Measurements from ENCODE around the gene FBXO45. TPM values are rescaled to one million over a fixed set of nuclear protein-coding genes. Genes with fewer than 3 reads are reported as not detected.

Gene FBXO45
- total and polyA plus RNA-seq, 2 of the 13 experiments (the other 11 are each of a cell fraction or from before 2014, with no cell fraction given): 7.0 to 12.1 TPM

DNA sequence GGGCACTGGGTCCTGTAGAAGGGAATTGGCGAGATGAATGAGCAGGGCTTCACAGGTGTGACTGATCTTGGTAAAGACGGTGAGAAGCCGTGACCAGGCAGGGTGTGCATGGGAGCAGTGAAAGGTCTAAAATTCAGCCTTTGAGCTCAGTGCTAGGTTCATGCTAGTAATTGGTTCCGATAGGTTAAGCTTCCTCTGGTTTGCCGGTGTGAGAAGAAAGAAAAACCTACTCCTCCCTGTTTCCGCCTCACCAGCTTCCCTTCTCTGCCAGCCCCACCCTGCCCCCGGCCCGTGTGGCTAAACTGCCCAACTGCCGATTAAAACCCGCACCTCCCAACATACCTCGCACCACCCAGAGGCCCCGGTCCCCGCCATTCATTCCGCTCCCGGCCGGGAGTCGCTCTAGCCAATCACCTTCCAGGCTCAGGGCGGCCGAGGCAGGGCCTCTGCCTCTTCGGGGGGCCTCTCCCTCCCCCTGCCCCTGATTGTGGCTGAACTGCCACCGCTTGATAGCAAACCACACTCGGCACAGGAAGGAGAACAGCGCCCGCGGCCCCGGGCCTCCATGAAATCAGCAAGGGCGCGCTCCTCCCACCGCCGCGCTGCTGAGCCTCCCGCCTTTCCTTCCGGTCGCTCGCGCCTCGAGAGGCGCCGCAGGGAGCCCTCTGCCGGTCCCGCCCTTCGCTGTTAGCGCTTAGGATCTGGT is 63.7 kb downstream of the FBXO45 start (continued):
- TF ChIP-seq, protein P1, sequence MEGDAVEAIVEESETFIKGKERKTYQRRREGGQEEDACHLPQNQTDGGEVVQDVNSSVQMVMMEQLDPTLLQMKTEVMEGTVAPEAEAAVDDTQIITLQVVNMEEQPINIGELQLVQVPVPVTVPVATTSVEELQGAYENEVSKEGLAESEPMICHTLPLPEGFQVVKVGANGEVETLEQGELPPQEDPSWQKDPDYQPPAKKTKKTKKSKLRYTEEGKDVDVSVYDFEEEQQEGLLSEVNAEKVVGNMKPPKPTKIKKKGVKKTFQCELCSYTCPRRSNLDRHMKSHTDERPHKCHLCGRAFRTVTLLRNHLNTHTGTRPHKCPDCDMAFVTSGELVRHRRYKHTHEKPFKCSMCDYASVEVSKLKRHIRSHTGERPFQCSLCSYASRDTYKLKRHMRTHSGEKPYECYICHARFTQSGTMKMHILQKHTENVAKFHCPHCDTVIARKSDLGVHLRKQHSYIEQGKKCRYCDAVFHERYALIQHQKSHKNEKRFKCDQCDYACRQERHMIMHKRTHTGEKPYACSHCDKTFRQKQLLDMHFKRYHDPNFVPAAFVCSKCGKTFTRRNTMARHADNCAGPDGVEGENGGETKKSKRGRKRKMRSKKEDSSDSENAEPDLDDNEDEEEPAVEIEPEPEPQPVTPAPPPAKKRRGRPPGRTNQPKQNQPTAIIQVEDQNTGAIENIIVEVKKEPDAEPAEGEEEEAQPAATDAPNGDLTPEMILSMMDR (CRISPR knock-in tag; IDR thresholded peaks at IDR 0.05): peak; percentile 65
- TF ChIP-seq ZNF549 (CRISPR knock-in tag; IDR thresholded peaks at IDR 0.05) (no peak), ZNF430 (CRISPR knock-in tag; IDR thresholded peaks at IDR 0.05) (peak; percentile 61; the same call in 1 of the 2 replicates), MEIS2 (CRISPR knock-in tag; IDR thresholded peaks at IDR 0.05) (no peak), ZFY (CRISPR knock-in tag; IDR thresholded peaks at IDR 0.05) (peak; percentile 87), CBX1 (IDR thresholded peaks at IDR 0.05; ENCODE audit: low read depth) (no peak), ELF3 (CRISPR knock-in tag; IDR thresholded peaks at IDR 0.05) (no peak), ZNF878 (CRISPR knock-in tag; IDR thresholded peaks at IDR 0.05) (no peak), KDM6A (CRISPR knock-in tag; IDR thresholded peaks at IDR 0.05; ENCODE audit: low read depth) (no peak), YY1 (IDR thresholded peaks at IDR 0.05; ENCODE audit: insufficient read depth, insufficient replicate concordance, low read depth, low read length) (no peak), ZNF451 (CRISPR knock-in tag; IDR thresholded peaks at IDR 0.05) (0 out of 2 replicates have a peak, but pooled peaks have one; percentile 38), RFX3 (CRISPR knock-in tag; IDR thresholded peaks at IDR 0.05) (no peak), ZNF207 (IDR thresholded peaks at IDR 0.05; ENCODE audit: borderline replicate concordance) (no peak), U2AF1 (optimal IDR thresholded peaks at IDR 0.05; ENCODE audit: low read depth, low read length) (no peak), RBFOX2 (IDR thresholded peaks at IDR 0.05; ENCODE audit: low read depth, low read length) (peak; percentile 81), BHLHE40 (IDR thresholded peaks at IDR 0.05; ENCODE audit: low read length) (no peak), KDM4B (CRISPR knock-in tag; IDR thresholded peaks at IDR 0.05) (no peak)
- TF ChIP-seq, protein P2, sequence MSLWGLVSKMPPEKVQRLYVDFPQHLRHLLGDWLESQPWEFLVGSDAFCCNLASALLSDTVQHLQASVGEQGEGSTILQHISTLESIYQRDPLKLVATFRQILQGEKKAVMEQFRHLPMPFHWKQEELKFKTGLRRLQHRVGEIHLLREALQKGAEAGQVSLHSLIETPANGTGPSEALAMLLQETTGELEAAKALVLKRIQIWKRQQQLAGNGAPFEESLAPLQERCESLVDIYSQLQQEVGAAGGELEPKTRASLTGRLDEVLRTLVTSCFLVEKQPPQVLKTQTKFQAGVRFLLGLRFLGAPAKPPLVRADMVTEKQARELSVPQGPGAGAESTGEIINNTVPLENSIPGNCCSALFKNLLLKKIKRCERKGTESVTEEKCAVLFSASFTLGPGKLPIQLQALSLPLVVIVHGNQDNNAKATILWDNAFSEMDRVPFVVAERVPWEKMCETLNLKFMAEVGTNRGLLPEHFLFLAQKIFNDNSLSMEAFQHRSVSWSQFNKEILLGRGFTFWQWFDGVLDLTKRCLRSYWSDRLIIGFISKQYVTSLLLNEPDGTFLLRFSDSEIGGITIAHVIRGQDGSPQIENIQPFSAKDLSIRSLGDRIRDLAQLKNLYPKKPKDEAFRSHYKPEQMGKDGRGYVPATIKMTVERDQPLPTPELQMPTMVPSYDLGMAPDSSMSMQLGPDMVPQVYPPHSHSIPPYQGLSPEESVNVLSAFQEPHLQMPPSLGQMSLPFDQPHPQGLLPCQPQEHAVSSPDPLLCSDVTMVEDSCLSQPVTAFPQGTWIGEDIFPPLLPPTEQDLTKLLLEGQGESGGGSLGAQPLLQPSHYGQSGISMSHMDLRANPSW (CRISPR knock-in tag; IDR thresholded peaks at IDR 0.05; ENCODE audit: borderline replicate concordance): no peak
- TF ChIP-seq, protein P3, sequence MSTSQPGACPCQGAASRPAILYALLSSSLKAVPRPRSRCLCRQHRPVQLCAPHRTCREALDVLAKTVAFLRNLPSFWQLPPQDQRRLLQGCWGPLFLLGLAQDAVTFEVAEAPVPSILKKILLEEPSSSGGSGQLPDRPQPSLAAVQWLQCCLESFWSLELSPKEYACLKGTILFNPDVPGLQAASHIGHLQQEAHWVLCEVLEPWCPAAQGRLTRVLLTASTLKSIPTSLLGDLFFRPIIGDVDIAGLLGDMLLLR (CRISPR knock-in tag; IDR thresholded peaks at IDR 0.05): peak; percentile 58; the same call in 1 of the 2 replicates
- TF ChIP-seq, protein P4, sequence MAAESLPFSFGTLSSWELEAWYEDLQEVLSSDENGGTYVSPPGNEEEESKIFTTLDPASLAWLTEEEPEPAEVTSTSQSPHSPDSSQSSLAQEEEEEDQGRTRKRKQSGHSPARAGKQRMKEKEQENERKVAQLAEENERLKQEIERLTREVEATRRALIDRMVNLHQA (CRISPR knock-in tag; IDR thresholded peaks at IDR 0.05): no peak
- TF ChIP-seq, protein P5, sequence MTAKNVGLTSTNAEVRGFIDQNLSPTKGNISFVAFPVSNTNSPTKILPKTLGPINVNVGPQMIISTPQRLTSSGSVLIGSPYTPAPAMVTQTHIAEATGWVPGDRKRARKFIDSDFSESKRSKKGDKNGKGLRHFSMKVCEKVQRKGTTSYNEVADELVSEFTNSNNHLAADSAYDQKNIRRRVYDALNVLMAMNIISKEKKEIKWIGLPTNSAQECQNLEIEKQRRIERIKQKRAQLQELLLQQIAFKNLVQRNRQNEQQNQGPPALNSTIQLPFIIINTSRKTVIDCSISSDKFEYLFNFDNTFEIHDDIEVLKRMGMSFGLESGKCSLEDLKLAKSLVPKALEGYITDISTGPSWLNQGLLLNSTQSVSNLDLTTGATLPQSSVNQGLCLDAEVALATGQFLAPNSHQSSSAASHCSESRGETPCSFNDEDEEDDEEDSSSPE (CRISPR knock-in tag; IDR thresholded peaks at IDR 0.05): peak; percentile 89
- TF ChIP-seq, protein P6, sequence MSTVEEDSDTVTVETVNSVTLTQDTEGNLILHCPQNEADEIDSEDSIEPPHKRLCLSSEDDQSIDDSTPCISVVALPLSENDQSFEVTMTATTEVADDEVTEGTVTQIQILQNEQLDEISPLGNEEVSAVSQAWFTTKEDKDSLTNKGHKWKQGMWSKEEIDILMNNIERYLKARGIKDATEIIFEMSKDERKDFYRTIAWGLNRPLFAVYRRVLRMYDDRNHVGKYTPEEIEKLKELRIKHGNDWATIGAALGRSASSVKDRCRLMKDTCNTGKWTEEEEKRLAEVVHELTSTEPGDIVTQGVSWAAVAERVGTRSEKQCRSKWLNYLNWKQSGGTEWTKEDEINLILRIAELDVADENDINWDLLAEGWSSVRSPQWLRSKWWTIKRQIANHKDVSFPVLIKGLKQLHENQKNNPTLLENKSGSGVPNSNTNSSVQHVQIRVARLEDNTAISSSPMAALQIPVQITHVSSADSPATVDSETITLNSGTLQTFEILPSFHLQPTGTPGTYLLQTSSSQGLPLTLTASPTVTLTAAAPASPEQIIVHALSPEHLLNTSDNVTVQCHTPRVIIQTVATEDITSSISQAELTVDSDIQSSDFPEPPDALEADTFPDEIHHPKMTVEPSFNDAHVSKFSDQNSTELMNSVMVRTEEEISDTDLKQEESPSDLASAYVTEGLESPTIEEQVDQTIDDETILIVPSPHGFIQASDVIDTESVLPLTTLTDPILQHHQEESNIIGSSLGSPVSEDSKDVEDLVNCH (CRISPR knock-in tag; IDR thresholded peaks at IDR 0.05): no peak
